GM19023 (cell line): ENCODE results near the gene TAGLN.
A peak's percentile ranks its signal among the peaks of the same experiment; 100 is the strongest.
"Not testable (repeated sequence)": the region's sequence is repeated elsewhere in the genome, so short reads cannot be mapped to it uniquely, and the experiment has no call there.

Source experiments
- ATAC-seq: cut with Tn5 transposase; IDR thresholded peaks from one replicate; pipeline ENCODE4 v1.9.1; 2021; ENCODE audit warnings: mild to moderate bottlenecking, moderate library complexity; ENCODE audit not compliant: unreplicated experiment

The TAGLN gene

DNA sequence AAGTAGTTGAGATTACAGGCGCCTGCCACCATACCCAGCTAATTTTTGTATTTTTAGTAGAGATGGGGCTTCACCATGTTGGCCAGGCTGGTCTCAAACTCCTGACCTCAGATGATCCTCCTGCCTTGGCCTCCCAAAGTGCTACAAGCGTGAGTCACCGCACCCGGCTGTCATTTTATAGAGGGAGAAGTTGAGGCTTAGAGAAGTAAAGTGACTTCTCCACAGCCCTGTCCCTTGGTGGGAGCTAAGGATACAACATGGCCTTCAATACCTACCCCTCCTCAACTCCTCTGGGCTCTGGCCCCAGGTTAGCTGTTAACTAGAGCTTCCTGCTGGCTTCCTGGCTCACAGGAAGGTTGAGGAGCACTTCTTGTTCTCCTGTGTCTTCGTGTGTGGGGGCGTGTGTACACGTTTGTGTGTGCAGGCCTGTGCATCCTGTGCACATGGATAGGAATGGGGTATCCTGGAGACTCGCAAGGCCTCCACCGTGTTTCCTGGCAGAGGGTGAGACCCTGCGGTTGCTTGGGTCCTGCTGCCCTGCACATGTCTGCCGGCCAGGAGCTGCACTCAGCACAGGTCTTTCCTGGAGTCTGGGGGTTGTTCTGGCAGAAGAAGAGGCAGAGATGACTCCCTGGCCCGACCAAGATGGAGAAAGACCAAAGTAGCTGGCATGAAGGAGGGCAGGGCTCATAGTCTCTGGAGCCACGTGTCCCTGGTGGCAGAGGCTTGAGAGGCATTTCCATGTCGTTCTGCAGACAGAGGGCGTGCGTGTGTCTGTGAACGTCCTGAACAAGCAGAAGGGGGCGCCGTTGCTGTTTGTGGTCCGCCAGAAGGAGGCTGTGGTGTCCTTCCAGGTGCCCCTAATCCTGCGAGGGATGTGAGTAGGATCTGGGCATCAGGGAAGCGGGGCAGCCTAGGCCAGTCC, 18.2 kb upstream of the TAGLN start:
- ATAC-seq = no peak

DNA sequence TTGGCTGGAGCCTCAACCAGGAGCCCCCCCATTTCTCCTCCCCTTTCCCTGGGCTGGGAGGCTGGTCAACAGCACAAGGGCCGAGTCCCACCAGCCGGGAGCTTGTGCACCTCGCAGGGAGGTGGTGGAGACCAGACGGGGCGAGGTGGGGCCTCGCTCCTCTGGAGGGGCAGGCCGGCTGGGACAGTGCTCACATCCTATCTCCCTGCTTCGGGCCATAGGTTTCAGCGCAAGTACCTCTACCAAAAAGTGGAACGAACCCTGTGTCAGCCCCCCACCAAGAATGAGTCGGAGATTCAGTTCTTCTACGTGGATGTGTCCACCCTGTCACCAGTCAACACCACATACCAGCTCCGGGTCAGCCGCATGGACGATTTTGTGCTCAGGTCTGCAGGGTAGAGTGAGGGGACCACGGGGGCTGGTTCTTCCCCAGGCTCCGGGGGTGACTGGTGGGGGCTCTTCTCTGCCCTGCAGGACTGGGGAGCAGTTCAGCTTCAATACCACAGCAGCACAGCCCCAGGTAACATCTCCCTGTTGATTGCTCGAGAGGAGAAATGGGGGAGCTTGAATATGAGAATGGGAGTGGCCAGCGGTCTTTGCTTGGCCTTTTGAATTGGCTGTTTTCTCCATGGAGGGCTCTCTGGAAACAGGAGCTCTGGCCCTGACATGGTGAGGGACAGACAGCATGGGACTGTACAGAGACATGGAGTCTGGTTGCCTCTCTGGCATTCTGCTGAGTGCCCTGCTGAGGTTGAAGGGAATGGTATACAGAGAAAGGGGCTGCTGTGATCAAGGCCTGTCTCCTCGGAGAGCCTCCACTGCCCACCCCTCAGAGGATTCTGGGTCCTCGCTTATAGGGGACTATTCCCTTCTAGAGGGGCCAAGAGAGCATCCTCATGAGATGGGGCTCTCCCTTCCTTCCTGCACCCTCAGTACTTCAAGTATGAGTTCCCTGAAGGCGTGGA, 17.3 kb upstream of the TAGLN start:
- ATAC-seq = no peak

DNA sequence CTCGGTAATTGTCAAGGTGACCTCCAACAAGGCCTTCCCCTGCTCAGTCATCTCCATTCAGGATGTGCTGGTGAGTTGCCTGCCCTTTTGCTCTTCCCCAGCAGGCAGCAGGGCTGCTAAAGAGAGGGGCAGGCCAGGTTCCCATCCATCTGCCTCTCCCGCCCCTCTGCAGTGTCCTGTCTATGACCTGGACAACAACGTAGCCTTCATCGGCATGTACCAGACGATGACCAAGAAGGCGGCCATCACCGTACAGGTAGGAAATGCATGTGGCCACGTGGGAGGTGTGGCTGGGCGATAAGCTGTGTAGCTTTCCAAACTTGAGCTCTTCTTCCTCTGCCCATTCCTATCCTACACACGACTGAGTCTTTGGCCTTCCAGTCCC, 16.6 kb upstream of the TAGLN start:
- ATAC-seq = no peak

DNA sequence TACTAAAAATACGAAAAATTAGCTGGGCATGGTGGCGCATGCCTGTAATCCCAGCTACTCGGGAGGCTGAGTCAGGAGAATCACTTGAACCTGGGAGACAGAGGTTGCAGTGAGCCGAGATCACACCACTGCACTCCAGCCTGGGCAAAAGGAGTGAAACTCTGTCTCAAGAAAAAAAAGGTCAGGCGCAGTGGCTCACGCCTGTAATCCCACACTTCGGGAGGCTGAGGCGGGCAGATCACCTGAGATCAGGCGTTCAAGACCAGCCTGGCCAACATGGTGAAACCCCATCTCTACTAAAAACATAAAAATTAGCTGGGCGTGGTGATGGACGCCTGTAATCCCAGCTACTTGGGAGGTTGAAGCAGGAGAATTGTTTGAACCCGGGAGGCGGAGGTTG, 16.0 kb upstream of the TAGLN start:
- ATAC-seq = not testable (repeated sequence)

DNA sequence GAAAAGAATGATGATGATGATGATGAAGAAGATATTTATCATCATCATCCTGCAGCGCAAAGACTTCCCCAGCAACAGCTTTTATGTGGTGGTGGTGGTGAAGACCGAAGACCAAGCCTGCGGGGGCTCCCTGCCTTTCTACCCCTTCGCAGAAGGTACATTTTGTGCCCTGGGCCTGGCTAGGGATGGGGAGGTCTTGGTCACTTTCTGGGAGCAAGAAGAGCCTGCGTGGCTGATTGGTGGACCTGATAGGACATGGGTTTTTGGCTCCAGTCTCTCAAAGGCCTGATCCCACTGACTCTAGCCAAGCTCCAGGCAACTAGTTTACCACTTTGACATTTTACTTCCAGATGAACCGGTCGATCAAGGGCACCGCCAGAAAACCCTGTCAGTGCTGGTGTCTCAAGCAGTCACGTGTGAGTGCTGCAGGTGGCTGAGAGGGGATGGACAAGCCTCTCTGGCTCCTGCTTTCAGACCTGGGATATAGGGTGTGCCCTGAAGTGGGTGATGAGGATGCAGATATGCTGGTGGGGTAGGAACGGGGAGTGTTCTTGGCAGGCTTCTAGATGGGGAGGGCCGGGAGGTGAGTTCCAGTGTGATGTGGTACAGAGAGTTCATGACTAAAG, 15.3 kb upstream of the TAGLN start:
- no peak for ATAC-seq

DNA sequence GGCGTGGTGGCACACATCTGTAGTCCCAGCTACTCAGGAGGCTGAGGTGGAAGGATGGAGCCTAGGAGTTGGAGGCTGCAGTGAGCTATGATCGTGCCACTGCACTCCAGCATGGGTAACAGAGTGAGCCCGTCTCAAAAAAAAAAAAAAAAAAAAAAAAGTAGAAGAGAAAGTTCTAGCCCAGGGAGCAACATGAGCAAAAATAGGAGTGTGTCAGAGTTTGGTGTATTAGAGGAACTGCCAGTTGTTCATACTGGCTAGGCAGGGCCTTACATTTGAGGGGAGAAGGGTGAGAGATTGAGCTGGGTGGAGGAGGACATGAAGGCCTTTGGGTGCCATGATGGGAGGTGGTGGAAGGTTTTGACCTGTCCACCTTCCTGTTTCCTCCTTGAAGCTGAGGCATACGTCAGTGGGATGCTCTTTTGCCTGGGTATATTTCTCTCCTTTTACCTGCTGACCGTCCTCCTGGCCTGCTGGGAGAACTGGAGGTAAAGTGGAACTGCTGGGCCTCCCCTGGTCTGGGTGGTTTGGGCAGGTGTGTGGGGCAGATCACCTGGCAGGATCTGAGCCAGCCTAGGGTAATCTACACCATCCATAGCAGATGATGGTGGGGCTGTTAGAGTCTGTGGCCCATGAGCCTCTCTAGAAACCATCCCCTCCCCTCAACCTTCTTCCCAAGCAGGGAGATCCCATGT, 13.3 kb upstream of the TAGLN start:
- no peak for ATAC-seq

DNA sequence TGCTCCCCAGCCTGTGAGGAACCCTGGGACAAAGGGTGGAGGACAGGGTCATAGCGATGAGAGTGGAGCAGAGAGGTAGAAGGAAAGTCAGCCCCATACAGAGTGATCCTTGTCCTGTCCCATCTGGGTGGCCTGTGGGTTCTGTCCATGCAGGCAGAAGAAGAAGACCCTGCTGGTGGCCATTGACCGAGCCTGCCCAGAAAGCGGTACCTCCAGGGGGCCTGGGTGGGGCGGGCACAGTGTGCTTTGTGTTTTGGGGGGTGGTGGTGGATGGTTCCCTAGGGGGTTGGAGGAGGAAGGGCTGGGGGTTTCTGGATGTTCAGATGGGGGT, 12.8 kb upstream of the TAGLN start:
- ATAC-seq = no peak

DNA sequence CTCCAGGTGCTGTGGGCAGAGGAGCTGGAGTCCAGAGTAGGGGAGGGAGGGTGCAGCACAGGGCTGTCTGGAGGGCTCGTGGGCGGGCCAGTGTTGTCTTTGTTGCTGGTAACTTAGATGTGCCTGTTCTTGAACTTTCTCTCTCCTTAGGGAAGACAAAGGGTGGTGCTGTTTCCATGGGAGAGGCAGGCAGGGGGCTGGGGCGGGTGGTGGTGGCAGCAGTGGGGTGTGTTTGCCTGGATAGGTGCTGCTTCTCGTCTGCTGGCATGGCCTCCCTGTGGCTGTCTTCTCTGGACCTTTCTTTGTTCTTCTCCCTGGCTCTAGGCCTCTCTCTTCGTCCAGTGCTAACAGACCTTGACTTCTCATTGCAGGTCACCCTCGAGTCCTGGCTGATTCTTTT, 12.2 kb upstream of the TAGLN start:
- no peak for ATAC-seq

DNA sequence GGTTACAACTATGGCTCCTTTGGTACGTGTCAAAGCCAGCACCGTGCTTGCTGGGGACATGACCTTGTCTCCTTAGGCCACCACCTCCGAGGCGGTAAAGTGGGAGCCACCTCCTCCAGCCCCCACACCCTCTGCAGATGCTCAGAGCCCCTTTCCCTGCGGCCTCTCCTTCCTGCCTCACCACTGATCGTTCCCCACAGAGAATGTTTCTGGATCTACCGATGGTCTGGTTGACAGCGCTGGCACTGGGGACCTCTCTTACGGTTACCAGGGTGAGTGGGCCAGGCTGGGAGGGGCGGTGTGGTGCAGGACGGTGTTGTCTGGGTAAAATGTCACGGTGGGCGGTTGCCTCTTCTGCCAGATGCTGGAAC, 11.8 kb upstream of the TAGLN start:
- no peak for ATAC-seq

DNA sequence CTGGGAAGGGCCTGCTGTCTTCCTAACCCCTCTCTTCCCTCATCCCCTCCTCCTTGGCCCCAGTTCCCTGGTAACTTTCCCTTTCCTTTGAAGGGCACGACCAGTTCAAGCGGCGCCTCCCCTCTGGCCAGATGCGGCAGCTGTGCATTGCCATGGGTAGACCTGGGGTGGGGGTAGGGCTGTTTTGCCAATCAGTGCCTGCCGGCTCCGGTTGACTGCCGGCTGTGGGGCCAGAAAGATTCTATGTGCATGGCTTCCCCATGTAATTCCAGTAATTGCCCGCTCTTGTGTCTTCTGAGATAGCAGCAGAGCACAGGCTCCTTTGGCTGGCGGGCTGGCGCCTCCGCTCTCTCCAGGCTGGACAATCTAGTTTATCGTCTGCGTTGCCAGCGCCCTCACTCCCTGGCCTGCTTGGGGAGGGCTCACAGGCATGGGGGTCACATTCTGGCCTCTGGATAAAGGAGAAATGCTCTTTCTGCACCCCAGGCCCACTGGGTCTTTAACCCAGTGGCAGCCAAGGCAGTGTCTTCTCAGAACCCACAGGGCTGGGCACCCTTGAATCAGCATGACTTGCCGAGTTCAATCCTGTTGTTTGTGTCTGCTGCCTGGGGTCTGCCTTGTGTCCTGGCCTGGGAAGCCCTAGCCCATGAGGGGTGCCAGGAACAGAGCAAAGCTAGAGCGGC, 11.2 kb upstream of the TAGLN start:
- no peak for ATAC-seq

DNA sequence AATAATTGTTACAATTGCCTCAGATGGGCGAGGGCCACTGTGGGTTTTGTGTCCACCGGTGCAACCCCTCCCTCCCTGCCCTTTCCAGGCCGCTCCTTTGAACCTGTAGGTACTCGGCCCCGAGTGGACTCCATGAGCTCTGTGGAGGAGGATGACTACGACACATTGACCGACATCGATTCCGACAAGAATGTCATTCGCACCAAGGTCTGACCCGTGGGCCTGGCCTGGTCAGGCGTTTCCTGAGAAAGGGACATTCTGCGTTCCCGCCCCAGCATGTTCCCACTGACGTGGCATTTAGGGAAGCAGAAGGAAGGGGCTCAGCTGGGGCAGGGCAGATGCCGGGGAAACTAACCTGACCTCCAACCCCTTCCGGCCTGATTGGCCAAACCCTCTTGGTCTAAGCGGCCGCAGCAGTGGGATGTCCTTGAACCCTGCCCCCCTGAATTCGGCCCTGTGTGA, 10.5 kb upstream of the TAGLN start:
- ATAC-seq = no peak

DNA sequence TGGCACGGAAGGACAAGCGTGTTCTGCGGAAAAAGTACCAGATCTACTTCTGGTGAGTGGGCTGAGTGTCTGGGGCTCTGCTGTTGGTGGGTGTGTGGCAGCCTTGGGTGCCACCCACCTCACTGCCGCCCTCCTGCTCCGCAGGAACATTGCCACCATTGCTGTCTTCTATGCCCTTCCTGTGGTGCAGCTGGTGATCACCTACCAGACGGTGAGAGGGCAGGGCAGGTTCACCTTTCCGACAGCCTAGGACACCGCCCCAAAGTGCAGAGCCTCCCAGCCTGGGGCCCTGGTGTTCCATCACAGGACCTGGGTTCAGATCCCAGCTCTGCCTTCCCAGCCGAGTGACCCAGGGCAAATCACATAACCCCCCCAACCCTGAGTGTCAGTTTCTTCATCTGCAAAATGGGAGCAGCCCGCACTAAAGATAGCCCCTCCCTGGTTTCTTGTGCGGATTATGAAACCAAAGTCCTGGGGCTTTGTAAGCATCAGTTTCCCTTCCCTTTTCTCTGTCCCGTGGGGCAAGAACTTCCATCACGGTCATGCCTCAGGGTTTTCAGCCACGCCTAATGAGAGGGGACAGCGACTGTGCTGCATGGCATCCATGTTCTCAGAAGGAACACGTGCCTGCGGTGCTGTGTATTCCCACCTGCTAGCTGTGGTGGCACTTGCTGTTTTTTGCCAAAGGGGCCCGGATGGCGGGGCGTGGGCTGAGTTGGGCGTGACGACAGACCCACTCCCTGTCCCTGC, 9.8 kb upstream of the TAGLN start:
- peak; percentile 59 for ATAC-seq

DNA sequence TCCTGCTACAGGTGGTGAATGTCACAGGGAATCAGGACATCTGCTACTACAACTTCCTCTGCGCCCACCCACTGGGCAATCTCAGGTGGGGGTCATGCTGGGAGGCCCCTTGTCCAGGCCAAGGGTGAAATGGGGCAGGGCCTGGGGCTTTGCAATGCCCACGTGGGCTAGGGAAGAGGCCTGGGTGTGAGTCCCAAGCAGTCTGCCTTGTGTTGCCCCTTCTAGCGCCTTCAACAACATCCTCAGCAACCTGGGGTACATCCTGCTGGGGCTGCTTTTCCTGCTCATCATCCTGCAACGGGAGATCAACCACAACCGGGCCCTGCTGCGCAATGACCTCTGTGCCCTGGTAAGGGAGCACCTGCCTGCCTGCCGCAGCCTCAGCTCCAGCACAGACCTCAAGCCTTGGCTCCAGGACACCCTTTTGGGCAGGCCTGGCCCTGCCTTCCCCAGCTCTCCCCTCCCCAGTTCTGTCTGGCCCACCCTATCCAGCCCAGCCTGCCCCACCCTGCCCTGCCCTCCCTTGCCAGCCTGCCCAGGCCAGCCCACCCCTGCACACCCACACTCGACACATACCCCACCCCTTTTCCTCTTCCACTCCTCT, 9.1 kb upstream of the TAGLN start:
- ATAC-seq = no peak

DNA sequence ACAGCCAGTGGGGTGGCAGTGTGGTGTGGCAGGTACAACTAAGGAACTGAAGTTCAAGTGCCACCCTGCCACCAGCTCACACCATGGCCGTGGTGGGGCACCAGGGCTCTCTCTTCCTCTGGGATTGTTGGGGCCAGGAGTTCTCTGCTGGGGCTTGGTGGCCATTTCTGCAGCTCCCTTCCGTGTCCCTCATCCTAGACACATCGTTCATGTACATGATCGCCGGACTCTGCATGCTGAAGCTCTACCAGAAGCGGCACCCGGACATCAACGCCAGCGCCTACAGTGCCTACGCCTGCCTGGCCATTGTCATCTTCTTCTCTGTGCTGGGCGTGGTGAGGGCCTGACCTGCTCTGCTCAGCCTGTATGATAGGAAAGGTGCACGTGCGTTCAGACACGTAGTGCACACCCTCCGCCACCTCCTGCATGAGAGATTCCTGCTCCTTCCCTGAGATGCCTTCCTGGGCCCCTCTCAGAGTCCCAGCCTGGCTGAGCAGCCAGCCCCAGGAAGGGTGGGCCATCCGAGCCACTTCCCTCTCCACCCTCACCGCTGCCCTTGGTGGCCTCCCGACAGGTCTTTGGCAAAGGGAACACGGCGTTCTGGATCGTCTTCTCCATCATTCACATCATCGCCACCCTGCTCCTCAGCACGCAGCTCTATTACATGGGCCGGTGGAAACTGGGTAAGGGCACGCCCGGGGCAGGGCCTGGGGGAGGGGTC, 7.3 kb upstream of the TAGLN start:
- no peak for ATAC-seq

DNA sequence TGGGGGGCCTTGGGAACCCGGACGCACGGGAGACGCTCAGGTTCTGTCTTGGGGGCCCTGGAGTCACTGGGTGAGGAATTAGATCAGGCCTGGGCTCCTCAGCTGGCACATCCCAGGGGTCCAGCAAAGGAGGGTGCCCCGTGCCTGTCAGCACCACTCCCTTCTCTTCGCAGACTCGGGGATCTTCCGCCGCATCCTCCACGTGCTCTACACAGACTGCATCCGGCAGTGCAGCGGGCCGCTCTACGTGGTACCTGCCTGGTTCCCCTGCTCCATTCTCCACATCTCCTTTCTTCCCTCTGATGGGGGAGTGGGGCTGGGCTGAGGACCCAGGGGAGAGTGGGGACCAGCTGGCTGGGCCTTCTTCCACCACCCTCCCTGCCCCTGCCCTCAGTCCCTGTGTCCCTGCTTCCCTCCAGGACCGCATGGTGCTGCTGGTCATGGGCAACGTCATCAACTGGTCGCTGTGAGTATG, 6.7 kb upstream of the TAGLN start:
- ATAC-seq = no peak

DNA sequence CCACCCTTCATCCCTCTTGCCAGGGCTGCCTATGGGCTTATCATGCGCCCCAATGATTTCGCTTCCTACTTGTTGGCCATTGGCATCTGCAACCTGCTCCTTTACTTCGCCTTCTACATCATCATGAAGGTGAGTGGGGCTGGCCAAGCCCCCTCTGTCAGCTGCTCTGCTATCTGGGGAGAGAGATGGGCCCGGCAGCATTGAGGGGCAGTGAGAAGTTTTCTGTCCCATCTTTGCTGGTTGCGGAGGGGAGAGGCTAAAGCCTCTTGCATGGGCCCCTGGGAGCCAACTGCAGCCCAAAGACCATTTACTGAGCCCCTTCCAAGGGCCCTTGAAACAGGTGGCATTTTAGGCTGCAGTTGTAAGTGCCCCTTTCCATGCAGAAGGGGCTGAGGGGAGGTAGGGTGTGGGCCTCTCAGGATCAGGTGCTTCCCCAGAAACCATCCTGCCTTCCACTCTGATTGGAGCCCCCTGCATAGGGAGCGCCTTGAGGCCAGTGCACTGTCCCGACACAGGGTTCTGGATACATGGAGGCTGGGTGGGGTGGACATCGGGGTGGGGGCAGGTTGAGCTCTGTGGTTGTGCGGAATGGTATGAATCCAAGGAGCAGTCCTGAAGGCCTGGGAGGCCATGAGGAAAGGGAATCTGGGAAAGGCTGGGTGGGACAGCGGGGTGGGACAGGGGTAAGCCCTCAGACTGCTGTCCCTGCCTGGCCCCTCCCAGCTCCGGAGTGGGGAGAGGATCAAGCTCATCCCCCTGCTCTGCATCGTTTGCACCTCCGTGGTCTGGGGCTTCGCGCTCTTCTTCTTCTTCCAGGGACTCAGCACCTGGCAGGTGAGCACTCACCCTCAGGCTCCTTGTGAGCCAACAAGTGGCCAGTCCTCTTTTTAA, 5.8 kb upstream of the TAGLN start:
- ATAC-seq = no peak

DNA sequence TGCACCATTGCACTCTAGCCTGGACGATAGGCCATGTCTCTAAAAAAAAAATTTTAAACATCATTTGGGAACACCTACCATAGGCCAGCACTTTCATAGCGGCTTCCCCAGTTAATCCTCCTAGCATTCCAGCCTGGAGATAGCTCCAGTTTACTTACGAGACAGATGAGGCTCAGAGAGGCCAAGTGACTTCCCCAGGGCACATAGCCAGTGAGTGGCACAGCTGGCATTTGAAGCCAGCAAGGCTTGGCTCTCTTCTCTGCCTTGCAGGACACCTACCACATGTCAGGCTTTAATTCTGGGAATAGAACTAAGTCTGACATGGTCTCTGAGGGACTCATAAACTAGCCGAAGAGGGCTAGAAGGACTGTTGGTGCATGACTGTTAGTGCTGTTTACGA, 4.9 kb upstream of the TAGLN start:
- ATAC-seq = no peak
